Measurements from ENCODE around the gene PGAM2. TPM values are rescaled to one million over a fixed set of nuclear protein-coding genes. Genes with fewer than 3 reads are reported as not detected.

The PGAM2 gene
- total RNA-seq, 1 experiment from 2014 or later, result 0.27 TPM

DNA sequence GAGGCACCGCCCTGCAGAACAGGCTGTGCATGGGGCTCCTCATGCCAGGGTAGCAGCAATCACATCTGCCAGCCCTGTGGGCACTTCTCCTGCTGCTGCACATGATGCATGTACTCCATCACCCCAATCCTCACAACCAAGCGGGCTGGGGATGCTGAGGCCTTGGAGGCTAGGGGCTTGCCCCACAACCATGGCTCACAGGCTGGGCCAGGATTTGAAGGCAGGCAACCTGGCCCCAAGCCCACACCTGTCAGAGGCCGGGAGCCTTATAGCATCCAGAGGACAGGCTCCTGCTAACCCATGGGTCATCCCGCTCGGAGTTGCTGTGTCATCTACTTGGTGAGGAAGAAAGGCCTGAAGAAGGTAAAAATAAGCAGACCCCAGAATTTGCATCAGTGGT, 14.8 kb upstream of the PGAM2 start:
- DNase-seq (ENCODE audit: low read depth, low spot score) (no peak), ATAC-seq (no peak)
- CTCF ChIA-PET, result no interaction called here
- TF ChIP-seq RAD21 (IDR thresholded peaks at IDR 0.05; ENCODE audit: low read depth) (no peak), JUND (IDR thresholded peaks at IDR 0.05) (no peak), EGR1 (IDR thresholded peaks at IDR 0.05; ENCODE audit: low read depth) (no peak), ZBTB33 (IDR thresholded peaks at IDR 0.05; ENCODE audit: extremely low read depth, insufficient replicate concordance, low read length) (no peak), SP1 (IDR thresholded peaks at IDR 0.05; ENCODE audit: low read depth) (no peak), ZNF274 (IDR thresholded peaks at IDR 0.05; ENCODE audit: low read depth, low read length) (no peak), EZH2 (IDR thresholded peaks at IDR 0.05) (no peak), ATF3 (IDR thresholded peaks at IDR 0.05) (no peak), EZH2phosphoT487 (IDR thresholded peaks at IDR 0.05; ENCODE audit: borderline replicate concordance) (no peak), ELF1 (IDR thresholded peaks at IDR 0.05; ENCODE audit: borderline replicate concordance, low read depth) (no peak), SIN3A (IDR thresholded peaks at IDR 0.05; ENCODE audit: low read depth) (no peak), SRF (IDR thresholded peaks at IDR 0.05; ENCODE audit: low read depth) (no peak)
- TF ChIP-seq, protein P1, sequence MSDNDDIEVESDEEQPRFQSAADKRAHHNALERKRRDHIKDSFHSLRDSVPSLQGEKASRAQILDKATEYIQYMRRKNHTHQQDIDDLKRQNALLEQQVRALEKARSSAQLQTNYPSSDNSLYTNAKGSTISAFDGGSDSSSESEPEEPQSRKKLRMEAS (IDR thresholded peaks at IDR 0.05), result no peak
- TF ChIP-seq, protein P2, sequence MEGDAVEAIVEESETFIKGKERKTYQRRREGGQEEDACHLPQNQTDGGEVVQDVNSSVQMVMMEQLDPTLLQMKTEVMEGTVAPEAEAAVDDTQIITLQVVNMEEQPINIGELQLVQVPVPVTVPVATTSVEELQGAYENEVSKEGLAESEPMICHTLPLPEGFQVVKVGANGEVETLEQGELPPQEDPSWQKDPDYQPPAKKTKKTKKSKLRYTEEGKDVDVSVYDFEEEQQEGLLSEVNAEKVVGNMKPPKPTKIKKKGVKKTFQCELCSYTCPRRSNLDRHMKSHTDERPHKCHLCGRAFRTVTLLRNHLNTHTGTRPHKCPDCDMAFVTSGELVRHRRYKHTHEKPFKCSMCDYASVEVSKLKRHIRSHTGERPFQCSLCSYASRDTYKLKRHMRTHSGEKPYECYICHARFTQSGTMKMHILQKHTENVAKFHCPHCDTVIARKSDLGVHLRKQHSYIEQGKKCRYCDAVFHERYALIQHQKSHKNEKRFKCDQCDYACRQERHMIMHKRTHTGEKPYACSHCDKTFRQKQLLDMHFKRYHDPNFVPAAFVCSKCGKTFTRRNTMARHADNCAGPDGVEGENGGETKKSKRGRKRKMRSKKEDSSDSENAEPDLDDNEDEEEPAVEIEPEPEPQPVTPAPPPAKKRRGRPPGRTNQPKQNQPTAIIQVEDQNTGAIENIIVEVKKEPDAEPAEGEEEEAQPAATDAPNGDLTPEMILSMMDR (IDR thresholded peaks at IDR 0.05 in 2 of 3, conservative IDR thresholded peaks at IDR 0.05 in 1 of 3; ENCODE audit: borderline replicate concordance in 1 of 3, insufficient read depth in 1 of 3, low read depth in 2 of 3, low read length in 2 of 3), result no peak
- POLR2A ChIA-PET, result interaction anchor here (0.6 kb wide), 1 partner anchor 11 kb away, joined by 3 read pairs; no protein-coding TSS in a partner anchor
- Histone ChIP-seq H3K9me3 (ENCODE audit: control insufficient read depth in 1 of 2, insufficient read depth in 1 of 2, low read depth in 1 of 2, low read length in 2 of 2) (no peaks in the 10 kb centered on the region), H3K4me3 (replicated peaks in 1 of 2; ENCODE audit: low read depth in 1 of 2, low read length in 2 of 2) (no peak overlapping the region), H3K9ac (ENCODE audit: low read length) (no peak overlapping the region), H3K27me3 (ENCODE audit: insufficient read depth, low read length) (no peaks in the 10 kb centered on the region), H2AFZ (ENCODE audit: low read depth, low read length, poor library complexity, severe bottlenecking) (no peak overlapping the region), H4K20me1 (ENCODE audit: insufficient read depth) (no peaks in the 10 kb centered on the region), H3K9me2 (ENCODE audit: insufficient read depth) (no peaks in the 10 kb centered on the region), H3K4me1 (ENCODE audit: control insufficient read depth in 1 of 2, insufficient read depth in 2 of 2, low read length in 2 of 2) (peaks cover 12 to 18% of the 10 kb centered on the region in 2 experiments; a peak in 3 of 4 replicates), H3K4me2 (ENCODE audit: low read length) (no peak overlapping the region), H3K36me3 (ENCODE audit: control insufficient read depth in 1 of 2, insufficient read depth in 2 of 2, low read length in 2 of 2) (peaks cover 17 to 27% of the 10 kb centered on the region in 2 experiments; a peak in 3 of 4 replicates), H3K79me2 (ENCODE audit: insufficient read depth, low read length) (peaks cover 14% of the 10 kb centered on the region), H3K27ac (ENCODE audit: low read depth, low read length) (no peak overlapping the region; the same call in 1 of the 2 replicates)
- RAD21 ChIA-PET (ENCODE audit: low non-redundant PET in 1 of 2, low total read pairs in 2 of 2, uncharacterized antibody in 2 of 2, unreplicated experiment in 2 of 2), result no interaction called here
- BruUV-seq (replicated peaks), result no TSS peak
- intact Hi-C loops (cut with micrococcal nuclease), result loop anchor here (5.0 kb wide), 2 partner anchors 42 to 227 kb away; partner anchors contain the start of gene POLD2

Measured in HCT116 (cell line).